Thyroid gland (tissue), 4 donors: ENCODE measurements around the gene STN1. TPM values are rescaled to one million over a fixed set of nuclear protein-coding genes. Genes with fewer than 3 reads are reported as not detected.

Experiments
- DNase-seq, 2 donors: peaks; one replicate each; pipeline ENCODE4 v3.0.0-alpha.2; 2019
- H3K27ac ChIP-seq, 3 donors: fragments of 200-600 bp; sonication (generic); 1 replicate in 2 of 3; 2 replicates in 1 of 3; pipeline ENCODE4 v1.5.1; 2016 to 2019; ENCODE audit warnings: mild to moderate bottlenecking in 1 of 3, moderate library complexity in 1 of 3
- H3K27me3 ChIP-seq: fragments of 200-600 bp; sonication (generic); one replicate; pipeline ENCODE4 v1.5.1; 2019
- H3K36me3 ChIP-seq, 2 donors: fragments of 200-600 bp; sonication (generic); one replicate each; pipeline ENCODE4 v1.5.1; 2016 to 2019
- H3K4me1 ChIP-seq, 2 donors: fragments of 200-600 bp; sonication (generic); one replicate each; pipeline ENCODE4 v1.5.1; 2017 to 2019
- H3K4me3 ChIP-seq, 3 donors: fragments of 200-600 bp; sonication (generic); replicated peaks in 1 of 3; 1 replicate in 2 of 3; 2 replicates in 1 of 3; pipeline ENCODE4 v1.5.1; 2016; ENCODE audit warnings: mild to moderate bottlenecking in 1 of 3
- H3K9me3 ChIP-seq: fragments of 200-600 bp; sonication (generic); one replicate; pipeline ENCODE4 v1.5.1; 2017
- CTCF ChIP-seq, 6 experiments: fragments of 200-600 bp in 3 of 6; fragments of 450-650 bp in 3 of 6; sonication (generic) in 3 of 6; IDR thresholded peaks; one replicate each; pipeline ENCODE4 v1.5.1; 2016 to 2019; ENCODE audit warnings: antibody characterized with exemption in 6 of 6, mild to moderate bottlenecking in 2 of 6, inconsistent platforms in 1 of 6, moderate library complexity in 1 of 6
- POLR2A ChIP-seq, 2 donors: fragments of 450-650 bp; IDR thresholded peaks; one replicate each; pipeline ENCODE4 v1.6.1; 2017; ENCODE audit warnings: antibody characterized with exemption in 2 of 2, mild to moderate bottlenecking in 2 of 2, moderate library complexity in 1 of 2
- WGBS, 2 donors: methylation state at CpG; one replicate each; pipeline ENCODE4 v1.1.5; 2017; 5-methylcytosine and 5-hydroxymethylcytosine counted together
- intact Hi-C: fragments of 100-400 bp; cut with DNase I; formaldehyde crosslinking; loops from one replicate; pipeline ENCODE4 v1.15.1; 2023
- total RNA-seq, 4 donors: library from RNA; depleted of rRNA; stranded (reverse); fragments of >200 nt; gene quantifications; one replicate each; pipeline ENCODE4 v1.2.3, GENCODE V29; 2016

Gene STN1
- total RNA-seq: 10 to 100 TPM; 20.7 to 37.1 (median 30.7) TPM

- Histone ChIP-seq H3K4me3 (peak within 1 kb of the TSS; percentile 30 to 93 (median 71)), H3K36me3 (no peaks in the 10 kb centered on the region), H3K27me3 (no peaks in the 10 kb centered on the region), H3K4me1 (peaks cover 15 to 27% of the 10 kb centered on the region in 2 donors), H3K27ac (peak within 1 kb of the TSS; percentile 87 to 99 (median 96)), H3K9me3 (no peaks in the 10 kb centered on the region)
- DNase-seq: peak; percentile 98
- 1% methylated on average over 24 to 33 of the region's 53 CpGs for WGBS, 2 donors
- intact Hi-C loops: loop anchor here (10.0 kb wide), 1 partner anchor 47 kb away; the partner anchor contains the start of gene SLK
- TF ChIP-seq POLR2A (IDR thresholded peaks at IDR 0.05) (peak; percentile 59 to 90), CTCF (IDR thresholded peaks at IDR 0.05) (peak in 1 of 6 experiments; percentile 12)
These were observed at the start of gene STN1 for GRCh38 chr10:103918053-103918846. STN1 (minus strand) TSS chr10:103918184; CDS start chr10:103917594, 590 bp downstream.

- TF ChIP-seq CTCF (IDR thresholded peaks at IDR 0.05) (no peak), POLR2A (IDR thresholded peaks at IDR 0.05) (peak in 1 of 2 donors; percentile 62)
- no peaks in the 10 kb centered on the region for H3K36me3 ChIP-seq
- WGBS, 2 donors: 0 to 1% methylated on average over 23 to 26 of the region's 55 CpGs
- H3K27me3 ChIP-seq: no peaks in the 10 kb centered on the region
- H3K4me3 ChIP-seq: peak overlapping the region; percentile 64 to 84 (median 73)
- intact Hi-C loops: loop anchor here (10.0 kb wide), 1 partner anchor 53 kb away; the partner anchor contains the start of gene STN1
- H3K27ac ChIP-seq: peak overlapping the region; percentile 92 to 97 (median 95)
- H3K9me3 ChIP-seq: no peaks in the 10 kb centered on the region
- peaks cover 13 to 28% of the 10 kb centered on the region in 2 donors for H3K4me1 ChIP-seq
- DNase-seq: peak; percentile 49 to 55
These were observed 49.6 kb upstream of the STN1 start for GRCh38 chr10:103967448-103968071.

- WGBS, 2 donors: 3 to 5% methylated on average over 9 to 12 of the region's 92 CpGs
- no peaks in the 10 kb centered on the region for H3K27me3 ChIP-seq
- TF ChIP-seq POLR2A (IDR thresholded peaks at IDR 0.05) (peak; percentile 90 to 98), CTCF (IDR thresholded peaks at IDR 0.05) (no peak)
- peaks cover 13 to 28% of the 10 kb centered on the region in 2 donors for H3K4me1 ChIP-seq
- peak within 1 kb of the TSS; percentile 73 to 84 (median 80) for H3K4me3 ChIP-seq
- intact Hi-C loops: loop anchor here (10.0 kb wide), 1 partner anchor 52 kb away; the partner anchor contains the start of gene STN1
- peak; percentile 77 to 82 for DNase-seq
- no peaks in the 10 kb centered on the region for H3K9me3 ChIP-seq
- H3K36me3 ChIP-seq: no peaks in the 10 kb centered on the region
- H3K27ac ChIP-seq: peak within 1 kb of the TSS; percentile 92 to 97 (median 95)
These were observed 48.9 kb upstream of the STN1 start, which contains the start of gene SLK for GRCh38 chr10:103966671-103967447. SLK (plus strand) TSS chr10:103967140; CDS start chr10:103967746, 606 bp downstream.

- 83 to 86% methylated on average over 3 of the region's 3 CpGs for WGBS, 2 donors
- no peak for TF ChIP-seq POLR2A (IDR thresholded peaks at IDR 0.05)
- no peak for TF ChIP-seq CTCF (IDR thresholded peaks at IDR 0.05)
- intact Hi-C loops: loop anchor here (10.0 kb wide), 1 partner anchor 45 kb away; the partner anchor contains the start of gene STN1
These were observed 42.1 kb upstream of the STN1 start for GRCh38 chr10:103960103-103960502.

More at GRCh38 chr10:103960103-103960502, 42.1 kb upstream of the STN1 start:
- no peak for DNase-seq
- Histone ChIP-seq H3K9me3 (no peaks in the 10 kb centered on the region), H3K27ac (no peak overlapping the region), H3K36me3 (no peaks in the 10 kb centered on the region), H3K4me1 (no peaks in the 10 kb centered on the region), H3K27me3 (no peaks in the 10 kb centered on the region), H3K4me3 (no peak overlapping the region)
